Epithelial cell of proximal tubule (primary cell): ENCODE data around the gene ZNHIT2. TPM values are rescaled to one million over a fixed set of nuclear protein-coding genes. Genes with fewer than 3 reads are reported as not detected.
A peak's percentile ranks its signal among the peaks of the same experiment; 100 is the strongest.
"Not testable (repeated sequence)": the region's sequence is repeated elsewhere in the genome, so short reads cannot be mapped to it uniquely, and the experiment has no call there.

Experiments used
- DNase-seq: peaks from one replicate; pipeline ENCODE4 v3.0.0-alpha.2; 2011; ENCODE audit warnings: low read depth
- H3K4me3 ChIP-seq: 2 replicates; pipeline ENCODE4 v1.5.1; 2011; ENCODE audit warnings: low read depth, mild to moderate bottlenecking, low read length
- CTCF ChIP-seq: conservative IDR thresholded peaks from 2 replicates; pipeline ENCODE4 v1.5.1; 2012; ENCODE audit warnings: low read depth, mild to moderate bottlenecking, low read length
- total RNA-seq: library from RNA; depleted of rRNA; stranded (reverse); fragments of >200 nt; gene quantifications from 2 replicates; pipeline ENCODE4 v1.2.3, GENCODE V29; 2015

ZNHIT2 gene
- total RNA-seq, 1 donor from 2014 or later, result 37.1 TPM

DNA sequence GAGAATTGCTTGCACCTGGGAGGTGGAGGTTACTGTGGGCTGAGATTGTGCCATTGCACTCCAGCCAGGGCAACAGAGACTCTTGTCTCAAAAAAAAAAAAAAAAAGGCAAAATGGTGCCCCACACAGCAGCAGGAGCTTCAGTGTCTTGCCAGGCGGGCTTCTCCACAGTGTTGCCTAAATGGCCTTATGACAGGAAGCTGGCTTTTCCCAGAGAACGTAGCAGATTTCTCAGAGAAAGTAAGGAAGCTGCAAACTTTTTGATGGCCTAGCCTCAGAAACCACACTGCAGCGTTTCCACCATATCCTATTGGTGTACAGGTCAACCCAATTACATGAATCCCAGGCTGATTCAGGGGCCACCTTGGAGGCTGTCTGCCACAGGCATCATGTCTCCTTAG, 39.8 kb upstream of the ZNHIT2 start:
- H3K4me3 ChIP-seq, result no peak overlapping the region
- no peak for TF ChIP-seq CTCF
- DNase-seq, result no peak

- DNase-seq, result no peak
- H3K4me3 ChIP-seq, result no peak overlapping the region
- no peak for TF ChIP-seq CTCF
Observed at GRCh38 chr11:65156926-65157325, 39.4 kb upstream of the ZNHIT2 start.

- no peak for TF ChIP-seq CTCF
- no peak for DNase-seq
Observed at GRCh38 chr11:65156256-65156655, 38.8 kb upstream of the ZNHIT2 start.

DNA sequence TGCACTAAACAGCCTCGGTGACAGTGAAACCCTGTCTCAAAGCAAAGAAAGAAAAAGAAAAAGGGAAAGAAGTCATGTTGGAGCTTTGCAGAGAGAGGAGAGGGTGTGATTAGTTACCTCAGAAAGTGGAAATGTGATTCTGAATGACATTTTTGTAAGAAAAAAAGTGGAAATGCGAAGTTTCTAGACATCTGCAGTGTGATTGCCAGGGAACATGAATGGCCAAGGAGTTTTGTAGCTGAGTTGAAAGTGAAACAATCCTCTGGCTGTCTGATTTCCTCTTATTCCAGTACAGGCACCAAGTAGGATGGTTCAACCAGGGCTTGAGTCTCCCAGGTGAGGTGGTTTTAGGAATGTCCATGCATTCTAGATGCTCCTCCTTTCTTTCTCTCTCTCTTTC, 34.6 kb upstream of the ZNHIT2 start:
- TF ChIP-seq CTCF, result no peak
- H3K4me3 ChIP-seq, result no peak overlapping the region
- DNase-seq, result no peak

More at GRCh38 chr11:65156256-65156655, 38.8 kb upstream of the ZNHIT2 start:
- no peak overlapping the region for H3K4me3 ChIP-seq

- no peak for TF ChIP-seq CTCF
- H3K4me3 ChIP-seq, result no peak overlapping the region
- DNase-seq, result no peak
Observed at GRCh38 chr11:65151331-65151899, 33.9 kb upstream of the ZNHIT2 start.

GRCh38 chr11:65150509-65151299, 33.2 kb upstream of the ZNHIT2 start:
- TF ChIP-seq CTCF, result no peak
- peak; percentile 27 for DNase-seq
- no peak overlapping the region for H3K4me3 ChIP-seq

GRCh38 chr11:65150131-65150508, 32.6 kb upstream of the ZNHIT2 start:
- H3K4me3 ChIP-seq, DNase-seq: not testable (repeated sequence)
